GM19193 (cell line): ENCODE data around the gene CTDSP1.

ENCODE experiments used
- POLR2A ChIP-seq: IDR thresholded peaks from 4 replicates; pipeline ENCODE4 v1.6.1; 2011; ENCODE audit not compliant: insufficient read depth, insufficient read length; ENCODE audit errors: extremely low read depth

CTDSP1 gene

GRCh38 chr2:218374795-218375194 is 24.9 kb upstream of the CTDSP1 start:
- no peak for TF ChIP-seq POLR2A

DNA sequence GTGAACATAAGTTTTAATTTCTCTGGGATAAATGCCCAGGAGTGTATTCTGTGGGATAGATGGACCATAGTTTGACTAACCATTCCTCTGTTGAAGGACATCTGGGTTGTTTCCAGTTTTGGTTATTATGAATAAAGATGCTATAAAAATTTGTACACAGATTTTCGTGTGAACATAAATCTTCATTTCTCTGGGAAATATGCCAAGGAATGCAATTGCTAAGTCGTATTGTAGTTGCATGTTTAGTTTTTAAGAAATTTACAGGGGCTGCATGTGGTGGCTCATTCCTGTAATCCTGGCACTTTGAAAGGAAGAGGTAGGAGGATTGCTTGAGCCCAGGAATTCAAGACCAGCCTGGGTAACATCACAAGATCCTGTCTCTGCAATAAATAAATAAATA is 24.5 kb upstream of the CTDSP1 start:
- TF ChIP-seq POLR2A, result no peak

- TF ChIP-seq POLR2A, result no peak
Measured at GRCh38 chr2:218378053-218378452, 21.6 kb upstream of the CTDSP1 start.

- TF ChIP-seq POLR2A, result no peak
Measured at GRCh38 chr2:218381916-218382366, 17.7 kb upstream of the CTDSP1 start, which contains the start of gene SLC11A1. Gene SLC11A1 (plus strand): TSS chr2:218382273. CDS start chr2:218382369, 96 bp downstream.

DNA sequence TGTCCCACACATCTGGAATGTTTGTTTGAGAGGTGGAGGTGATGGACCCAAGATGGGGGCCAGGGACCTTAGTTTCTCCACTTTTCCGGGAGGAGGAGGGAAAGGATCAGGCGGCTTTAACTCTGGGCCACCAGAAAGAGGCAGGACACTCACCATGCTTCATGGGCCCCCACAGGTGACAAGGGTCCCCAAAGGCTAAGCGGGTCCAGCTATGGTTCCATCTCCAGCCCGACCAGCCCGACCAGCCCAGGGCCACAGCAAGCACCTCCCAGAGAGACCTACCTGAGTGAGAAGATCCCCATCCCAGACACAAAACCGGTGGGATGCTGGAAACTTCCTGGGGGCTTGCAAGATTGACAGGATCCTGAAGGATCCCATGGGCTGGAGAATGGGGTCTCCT is 16.9 kb upstream of the CTDSP1 start:
- TF ChIP-seq POLR2A, result no peak

DNA sequence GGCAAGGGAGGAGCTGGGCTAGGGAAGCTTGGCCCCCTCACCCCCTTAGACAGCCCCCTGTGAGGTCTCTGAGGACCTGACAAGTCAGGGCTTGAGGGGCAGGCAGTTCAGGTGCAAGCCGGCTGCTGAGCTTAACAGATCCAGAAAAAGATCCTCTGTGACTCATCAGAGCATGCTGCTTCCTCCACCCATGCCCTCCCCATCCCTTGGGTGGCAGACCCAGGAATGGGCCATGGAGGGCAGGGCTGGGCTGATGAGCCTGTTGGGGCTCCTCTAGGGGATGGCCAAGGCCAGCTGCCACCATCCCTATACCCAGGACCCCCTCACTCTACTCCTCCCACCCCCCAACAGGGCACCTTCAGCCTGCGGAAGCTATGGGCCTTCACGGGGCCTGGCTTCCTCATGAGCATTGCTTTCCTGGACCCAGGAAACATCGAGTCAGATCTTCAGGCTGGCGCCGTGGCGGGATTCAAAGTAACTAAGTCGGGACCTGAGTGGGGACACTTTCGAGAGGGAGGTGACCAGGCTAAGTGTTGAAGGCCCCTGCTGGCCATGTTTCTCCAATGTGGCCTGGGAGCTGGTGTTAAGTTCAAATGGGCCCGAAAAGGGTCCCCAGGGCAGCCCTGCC is 15.7 kb upstream of the CTDSP1 start:
- no peak for TF ChIP-seq POLR2A

DNA sequence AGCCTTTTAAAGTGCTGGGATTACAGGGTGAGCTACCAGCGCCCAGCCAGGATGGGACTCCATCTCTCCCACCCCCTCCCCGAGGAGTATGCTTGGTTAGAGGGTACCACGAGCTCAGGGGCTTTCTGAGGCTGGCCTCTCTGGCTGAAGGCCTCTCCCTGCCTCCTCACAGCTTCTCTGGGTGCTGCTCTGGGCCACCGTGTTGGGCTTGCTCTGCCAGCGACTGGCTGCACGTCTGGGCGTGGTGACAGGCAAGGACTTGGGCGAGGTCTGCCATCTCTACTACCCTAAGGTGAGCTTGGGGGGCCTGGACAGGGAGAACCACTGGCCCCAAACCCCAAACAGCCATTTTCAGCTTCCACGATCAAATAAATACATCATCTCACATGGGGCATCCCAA is 14.7 kb upstream of the CTDSP1 start:
- no peak for TF ChIP-seq POLR2A

DNA sequence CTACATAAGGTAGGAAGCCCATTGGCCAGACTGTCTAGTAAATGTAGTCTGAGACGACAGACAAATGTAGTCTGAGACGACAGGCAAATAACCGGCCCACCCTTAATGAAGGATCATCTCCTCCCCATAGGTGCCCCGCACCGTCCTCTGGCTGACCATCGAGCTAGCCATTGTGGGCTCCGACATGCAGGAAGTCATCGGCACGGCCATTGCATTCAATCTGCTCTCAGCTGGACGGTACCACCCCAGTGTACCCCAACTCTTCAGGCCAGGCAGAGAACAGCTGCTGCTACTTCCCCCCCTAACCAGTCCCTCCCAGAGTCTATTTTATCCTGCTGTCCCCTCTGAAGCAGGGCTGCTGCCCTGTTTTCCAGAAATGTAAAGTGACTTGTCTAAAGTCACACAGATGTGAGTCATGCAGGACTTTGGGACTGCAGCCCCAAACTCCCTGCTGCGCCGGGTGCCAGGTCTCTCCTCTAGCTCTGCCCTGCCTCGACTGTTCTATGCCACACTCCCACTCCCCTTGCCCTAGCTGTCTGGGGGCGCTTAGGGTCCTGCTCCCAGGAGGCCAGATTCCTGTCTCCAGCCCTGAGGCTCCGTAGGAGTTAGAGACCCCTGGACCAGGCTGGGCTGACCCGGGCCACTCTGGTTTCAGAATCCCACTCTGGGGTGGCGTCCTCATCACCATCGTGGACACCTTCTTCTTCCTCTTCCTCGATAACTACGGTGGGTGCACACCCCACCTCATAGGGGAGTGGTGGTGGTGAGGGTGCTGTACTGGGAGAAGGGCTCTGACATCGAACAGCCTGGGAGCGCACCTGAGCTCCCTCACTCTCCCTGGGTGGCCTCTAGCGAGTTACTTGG is 12.9 kb upstream of the CTDSP1 start:
- no peak for TF ChIP-seq POLR2A

DNA sequence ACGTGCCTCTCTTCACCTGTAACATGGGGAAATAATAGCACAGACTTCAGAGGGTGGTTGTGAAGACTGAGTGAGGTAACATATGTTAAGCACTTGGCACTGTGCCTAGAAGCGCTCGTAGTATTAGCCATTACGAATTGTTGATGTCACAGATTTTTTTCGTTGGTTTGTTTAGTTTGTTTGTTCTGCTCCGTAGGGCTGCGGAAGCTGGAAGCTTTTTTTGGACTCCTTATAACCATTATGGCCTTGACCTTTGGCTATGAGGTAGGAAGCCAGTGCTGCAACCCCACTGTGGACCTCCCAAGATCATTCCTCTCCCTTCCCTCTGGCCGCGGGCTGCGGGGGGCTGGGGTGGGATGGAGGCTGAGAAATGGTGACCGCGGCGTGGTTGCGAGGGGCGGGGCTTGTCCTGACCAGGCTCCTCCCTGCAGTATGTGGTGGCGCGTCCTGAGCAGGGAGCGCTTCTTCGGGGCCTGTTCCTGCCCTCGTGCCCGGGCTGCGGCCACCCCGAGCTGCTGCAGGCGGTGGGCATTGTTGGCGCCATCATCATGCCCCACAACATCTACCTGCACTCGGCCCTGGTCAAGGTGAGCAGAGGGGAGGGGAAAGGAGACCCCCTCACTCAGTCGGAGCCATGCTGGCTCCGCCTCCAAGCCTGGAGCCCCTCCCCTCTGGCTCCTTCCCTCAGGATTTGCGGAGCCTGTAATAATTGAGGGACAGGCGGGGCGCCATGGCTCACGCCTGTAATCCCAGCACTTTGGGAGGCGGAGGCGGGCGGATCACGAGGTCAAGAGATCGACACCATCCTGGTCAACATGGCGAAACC is 12.1 kb upstream of the CTDSP1 start:
- no peak for TF ChIP-seq POLR2A

DNA sequence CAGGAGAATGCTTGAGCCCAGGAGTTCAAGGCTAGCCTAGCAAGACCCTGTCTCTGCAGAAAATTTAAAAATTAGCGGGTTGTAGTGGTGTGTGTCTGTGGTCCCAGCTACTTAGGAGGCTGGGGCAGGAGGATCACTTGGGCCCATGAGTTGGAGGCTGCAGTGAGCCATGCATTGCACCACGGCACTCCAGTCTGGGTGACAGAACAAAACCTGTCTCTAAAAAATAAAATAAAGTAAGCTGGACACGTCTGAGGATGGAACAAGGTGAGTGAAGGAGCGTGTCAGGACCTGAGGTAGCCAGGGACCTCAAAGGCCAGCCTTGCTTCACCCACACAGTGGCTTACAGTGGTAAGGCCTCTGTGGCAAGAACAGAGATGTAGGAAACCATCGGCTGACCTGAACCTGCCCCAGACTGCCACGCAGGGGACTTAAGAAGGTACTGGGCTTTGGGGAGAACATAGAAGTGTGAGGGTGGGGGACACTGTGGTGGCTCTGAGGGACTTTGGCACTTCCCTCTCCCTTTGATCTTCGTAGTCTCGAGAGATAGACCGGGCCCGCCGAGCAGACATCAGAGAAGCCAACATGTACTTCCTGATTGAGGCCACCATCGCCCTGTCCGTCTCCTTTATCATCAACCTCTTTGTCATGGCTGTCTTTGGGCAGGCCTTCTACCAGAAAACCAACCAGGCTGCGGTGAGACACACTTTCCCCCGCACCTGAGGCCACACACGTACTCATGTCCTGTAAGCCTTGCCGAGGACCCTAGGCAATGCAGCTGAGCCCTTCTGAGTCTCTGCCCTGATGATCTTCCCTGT is 10.1 kb upstream of the CTDSP1 start:
- no peak for TF ChIP-seq POLR2A

- no peak for TF ChIP-seq POLR2A
Measured at GRCh38 chr2:218391202-218391601, 8.5 kb upstream of the CTDSP1 start.

DNA sequence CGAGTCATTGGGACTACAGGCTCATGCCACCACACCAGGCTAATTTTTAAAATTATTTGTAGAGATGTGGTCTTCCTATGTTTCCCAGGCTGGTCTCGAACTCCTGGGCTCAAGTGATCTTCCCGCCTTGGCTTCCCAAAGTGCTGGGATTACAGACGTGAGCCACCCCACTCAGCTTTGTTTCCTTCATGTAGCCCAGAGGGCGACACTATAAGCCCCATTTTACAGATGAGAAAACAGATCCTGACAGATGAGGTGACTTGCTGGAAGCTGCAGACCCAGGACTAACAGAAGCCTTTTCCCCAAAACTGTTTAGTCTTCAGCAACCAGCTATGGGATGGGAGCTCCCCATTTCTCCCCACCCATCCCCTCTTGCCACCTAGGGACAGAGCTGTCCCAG is 7.2 kb upstream of the CTDSP1 start:
- TF ChIP-seq POLR2A, result no peak

- no peak for TF ChIP-seq POLR2A
Measured at GRCh38 chr2:218392891-218393462, 6.7 kb upstream of the CTDSP1 start.

DNA sequence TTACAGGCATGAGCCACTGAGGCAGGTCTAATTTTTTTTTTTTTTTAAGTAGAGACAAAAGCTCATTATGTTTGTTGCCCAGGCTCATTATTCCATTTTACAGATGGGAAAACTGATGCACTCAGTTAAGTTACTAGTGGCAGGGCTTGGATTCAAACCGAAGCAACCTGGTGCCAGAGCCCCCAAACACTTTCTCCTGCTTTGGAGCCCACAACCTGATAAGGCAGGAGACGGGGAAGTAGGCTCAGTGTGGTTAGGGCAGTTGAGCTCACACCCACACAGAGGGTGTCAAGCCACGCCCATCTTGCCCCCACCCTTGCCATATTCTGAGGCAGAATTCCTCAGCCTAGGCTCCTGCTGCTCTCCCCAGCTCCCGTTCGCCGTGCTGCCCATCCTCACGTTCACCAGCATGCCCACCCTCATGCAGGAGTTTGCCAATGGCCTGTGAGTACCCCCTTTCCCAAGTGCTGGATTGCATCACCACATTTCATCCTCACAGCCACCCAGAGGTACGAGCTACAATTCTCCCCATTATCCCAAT is 5.8 kb upstream of the CTDSP1 start:
- no peak for TF ChIP-seq POLR2A
